Activated CD8-positive, alpha-beta T cell treated with anti-CD3 and anti-CD28 coated beads for 36 hours (primary cell): ENCODE results near the gene SND1. TPM values are rescaled to one million over a fixed set of nuclear protein-coding genes. Genes with fewer than 3 reads are reported as not detected.

Source experiments
- ATAC-seq: fragments of 200-7000 bp; cut with Tn5 transposase; one replicate; pipeline ENCODE4 v1.10.0; 2021; ENCODE audit warnings: mild to moderate bottlenecking, moderate library complexity
- CTCF ChIA-PET: fragments of 350-600 bp; sonication (Branson Sonifier 250); formaldehyde crosslinking; loops from one replicate; lab custom pipeline; 2021; ENCODE audit warnings: antibody characterized with exemption; lab: Charles Lee
- POLR2A ChIA-PET: fragments of 350-600 bp; sonication (Branson Sonifier 250); formaldehyde crosslinking; loops from one replicate; lab custom pipeline; 2021; ENCODE audit warnings: antibody characterized with exemption; lab: Charles Lee
- DNase-seq: peaks from one replicate; pipeline ENCODE4 v3.0.0-alpha.2; 2020
- H3K27ac Mint-ChIP-seq: one replicate; pipeline ENCODE4 v1.8.0; 2021; ENCODE audit warnings: mild to moderate bottlenecking, mixed read lengths
- H3K27me3 Mint-ChIP-seq: one replicate; pipeline ENCODE4 v1.8.0; 2021; ENCODE audit warnings: mixed read lengths
- H3K36me3 Mint-ChIP-seq: one replicate; pipeline ENCODE4 v1.8.0; 2021; ENCODE audit warnings: low read depth, mixed read lengths
- H3K4me1 Mint-ChIP-seq: one replicate; pipeline ENCODE4 v1.8.0; 2021; ENCODE audit warnings: low read depth, mixed read lengths
- H3K4me3 Mint-ChIP-seq: one replicate; pipeline ENCODE4 v1.8.0; 2021; ENCODE audit warnings: mild to moderate bottlenecking, moderate library complexity, mixed read lengths
- H3K9me3 Mint-ChIP-seq: one replicate; pipeline ENCODE4 v1.8.0; 2021; ENCODE audit warnings: mixed read lengths
- CTCF ChIP-seq: fragments of 200-600 bp; IDR thresholded peaks from one replicate; pipeline ENCODE4 v1.8.0; 2022; ENCODE audit warnings: antibody characterized with exemption, mild to moderate bottlenecking
- intact Hi-C: fragments of 100-400 bp; cut with micrococcal nuclease; formaldehyde crosslinking; loops from one replicate; pipeline ENCODE4 v1.10.0; 2022
- total RNA-seq, 2 experiments: library from RNA; stranded (reverse); gene quantifications; one replicate each; pipeline ENCODE4 v1.2.3, GENCODE V29; 2021

SND1 gene
- total RNA-seq, 2 experiments from 2014 or later = 206 to 208 TPM

- CTCF ChIA-PET = interaction anchor here (1.0 kb wide), 2 partner anchors 16 to 47 kb away, joined by 3 read pairs; no protein-coding TSS in a partner anchor
- Mint-ChIP-seq H3K27me3 (no peaks in the 10 kb centered on the region), H3K4me1 (peaks cover 4% of the 10 kb centered on the region), H3K36me3 (peaks cover 12% of the 10 kb centered on the region), H3K4me3 (no peak overlapping the region), H3K27ac (no peak overlapping the region), H3K9me3 (no peaks in the 10 kb centered on the region)
- TF ChIP-seq CTCF = no peak
- intact Hi-C loops = no loop called here
- ATAC-seq = no peak
- no peak for DNase-seq
- POLR2A ChIA-PET = interaction anchor here (1.3 kb wide), 1 partner anchor 33 kb away, joined by 3 read pairs; no protein-coding TSS in a partner anchor
Observed at GRCh38 chr7:128076196-128076795, 424.3 kb downstream of the SND1 start.

GRCh38 chr7:128076796-128077271 lies 424.8 kb downstream of the SND1 start:
- Mint-ChIP-seq H3K4me3 (no peak overlapping the region), H3K4me1 (no peaks in the 10 kb centered on the region), H3K27ac (no peak overlapping the region), H3K36me3 (peaks cover 9% of the 10 kb centered on the region), H3K27me3 (no peaks in the 10 kb centered on the region), H3K9me3 (no peaks in the 10 kb centered on the region)
- CTCF ChIA-PET = interaction anchor here (1.0 kb wide), 1 partner anchor 16 kb away, joined by 3 read pairs; no protein-coding TSS in a partner anchor
- TF ChIP-seq CTCF = no peak
- ATAC-seq (no peak), DNase-seq (no peak)
- POLR2A ChIA-PET = interaction anchor here (1.3 kb wide), 1 partner anchor 32 kb away, joined by 3 read pairs; no protein-coding TSS in a partner anchor
- intact Hi-C loops = no loop called here

- no peaks in the 10 kb centered on the region for H3K4me1 Mint-ChIP-seq
- no peaks in the 10 kb centered on the region for H3K9me3 Mint-ChIP-seq
- intact Hi-C loops = no loop called here
- no peak overlapping the region for H3K27ac Mint-ChIP-seq
- ATAC-seq = no peak
- no peak overlapping the region for H3K4me3 Mint-ChIP-seq
- TF ChIP-seq CTCF = no peak
- CTCF ChIA-PET = interaction anchor here (1.2 kb wide), 1 partner anchor 14 kb away, joined by 3 read pairs; no protein-coding TSS in a partner anchor
- H3K36me3 Mint-ChIP-seq = peaks cover 9% of the 10 kb centered on the region
- DNase-seq = no peak
- POLR2A ChIA-PET = interaction anchor here (0.5 kb wide), 1 partner anchor 31 kb away, joined by 5 read pairs; no protein-coding TSS in a partner anchor
- H3K27me3 Mint-ChIP-seq = no peaks in the 10 kb centered on the region
Observed at GRCh38 chr7:128078309-128078708, 426.3 kb downstream of the SND1 start.

GRCh38 chr7:128080169-128080568 lies 428.2 kb downstream of the SND1 start:
- Mint-ChIP-seq H3K4me3 (no peak overlapping the region), H3K9me3 (no peaks in the 10 kb centered on the region), H3K27me3 (no peaks in the 10 kb centered on the region), H3K27ac (no peak overlapping the region), H3K36me3 (peaks cover 14% of the 10 kb centered on the region), H3K4me1 (no peaks in the 10 kb centered on the region)
- no peak for TF ChIP-seq CTCF
- ATAC-seq = no peak
- ChIA-PET POLR2A (no interaction called here), CTCF (no interaction called here)
- no peak for DNase-seq
- intact Hi-C loops = no loop called here

GRCh38 chr7:128081351-128081750 lies 429.4 kb downstream of the SND1 start:
- CTCF ChIA-PET = no interaction called here
- peaks cover 19% of the 10 kb centered on the region for H3K36me3 Mint-ChIP-seq
- POLR2A ChIA-PET = no interaction called here

More at GRCh38 chr7:128081351-128081750, 429.4 kb downstream of the SND1 start:
- Mint-ChIP-seq H3K27me3 (no peaks in the 10 kb centered on the region), H3K4me1 (no peaks in the 10 kb centered on the region), H3K9me3 (no peaks in the 10 kb centered on the region), H3K27ac (no peak overlapping the region), H3K4me3 (no peak overlapping the region)
- DNase-seq (no peak), ATAC-seq (no peak)
- TF ChIP-seq CTCF = no peak
- intact Hi-C loops = no loop called here
